ENCODE data around the gene PROCR.
"Not testable (repeated sequence)": the region's sequence is repeated elsewhere in the genome, so short reads cannot be mapped to it uniquely, and the experiment has no call there.

The PROCR gene

DNA sequence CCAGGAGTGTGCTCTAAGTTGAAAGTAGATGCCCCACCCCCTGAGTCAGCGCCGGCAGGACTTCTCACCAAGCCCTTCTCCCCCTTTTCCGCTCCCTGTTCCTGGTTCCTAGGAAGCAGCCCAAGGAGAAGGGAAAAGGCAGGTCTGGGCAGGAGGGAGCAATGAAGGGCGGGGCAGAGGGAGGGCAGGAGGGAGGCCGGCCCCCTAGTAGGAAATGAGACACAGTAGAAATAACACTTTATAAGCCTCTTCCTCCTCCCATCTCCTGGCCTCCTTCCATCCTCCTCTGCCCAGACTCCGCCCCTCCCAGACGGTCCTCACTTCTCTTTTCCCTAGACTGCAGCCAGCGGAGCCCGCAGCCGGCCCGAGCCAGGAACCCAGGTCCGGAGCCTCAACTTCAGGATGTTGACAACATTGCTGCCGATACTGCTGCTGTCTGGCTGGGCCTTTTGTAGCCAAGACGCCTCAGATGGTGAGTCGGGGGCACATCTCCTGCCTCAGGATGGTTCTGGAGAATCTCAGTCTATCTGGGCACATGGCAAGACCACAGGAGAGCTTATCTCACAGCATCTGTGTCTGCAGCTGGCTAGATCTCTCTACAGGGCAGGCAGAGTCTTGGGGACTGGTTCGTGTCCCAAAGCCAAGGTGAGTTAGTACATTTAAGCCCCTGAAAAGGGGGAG is at the start of gene PROCR:
Gene PROCR, plus strand, starts transcription at position 320 of the 681 bp plus-strand sequence. Its CDS starts 83 bp downstream, at position 403.
- DNase-seq (ENCODE audit: low spot score): peak; percentile 89

GRCh38 chr20:35122756-35123405 is 49.0 kb upstream of the PROCR start:
- DNase-seq (ENCODE audit: low spot score): peak; percentile 69

GRCh38 chr20:35125753-35126152 is 46.1 kb upstream of the PROCR start:
- DNase-seq (ENCODE audit: low spot score): no peak

DNA sequence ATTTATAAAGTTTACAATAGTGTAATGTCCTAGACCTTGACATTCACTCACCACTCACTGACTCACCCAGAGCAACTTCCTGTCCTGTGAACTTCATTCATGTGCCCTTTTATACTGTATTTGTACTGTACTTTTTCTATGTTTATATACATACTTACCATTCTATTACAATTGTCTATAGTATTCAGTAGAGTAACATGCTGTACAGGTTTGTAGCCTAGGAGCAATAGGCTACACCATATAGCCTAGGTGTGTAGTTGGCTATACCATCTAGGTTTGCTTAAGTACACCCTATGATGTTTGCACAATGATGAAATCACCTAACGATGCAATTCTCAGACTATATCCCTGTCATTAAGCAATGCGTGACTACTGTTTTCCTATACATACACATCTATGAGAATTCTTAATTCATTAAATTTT is 42.2 kb upstream of the PROCR start:
- peak; percentile 60 for DNase-seq (ENCODE audit: low spot score)

DNA sequence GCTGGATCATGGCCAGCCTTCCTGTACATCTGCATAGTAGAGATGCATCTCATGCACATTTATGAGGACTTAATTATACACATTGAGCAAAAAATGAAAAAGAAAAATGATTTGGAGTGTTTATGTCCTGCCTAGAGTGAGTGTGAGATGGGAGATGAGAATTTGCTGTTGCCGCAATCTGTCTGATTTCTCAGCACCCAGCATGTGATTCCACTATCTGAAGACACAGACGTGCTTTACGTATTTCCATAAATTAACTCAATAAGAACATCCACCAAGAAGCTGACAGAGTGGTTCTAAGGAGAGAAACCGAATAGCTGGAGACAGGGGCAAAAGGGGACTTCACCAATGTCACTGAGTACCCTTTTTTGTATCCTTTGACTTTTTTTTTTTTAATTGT is 39.9 kb upstream of the PROCR start:
- DNase-seq (ENCODE audit: low spot score): no peak

- no peak for DNase-seq (ENCODE audit: low spot score)
Measured at GRCh38 chr20:35133031-35133430, 38.8 kb upstream of the PROCR start.

GRCh38 chr20:35133735-35134134 is 38.1 kb upstream of the PROCR start:
- no peak for DNase-seq (ENCODE audit: low spot score)

DNA sequence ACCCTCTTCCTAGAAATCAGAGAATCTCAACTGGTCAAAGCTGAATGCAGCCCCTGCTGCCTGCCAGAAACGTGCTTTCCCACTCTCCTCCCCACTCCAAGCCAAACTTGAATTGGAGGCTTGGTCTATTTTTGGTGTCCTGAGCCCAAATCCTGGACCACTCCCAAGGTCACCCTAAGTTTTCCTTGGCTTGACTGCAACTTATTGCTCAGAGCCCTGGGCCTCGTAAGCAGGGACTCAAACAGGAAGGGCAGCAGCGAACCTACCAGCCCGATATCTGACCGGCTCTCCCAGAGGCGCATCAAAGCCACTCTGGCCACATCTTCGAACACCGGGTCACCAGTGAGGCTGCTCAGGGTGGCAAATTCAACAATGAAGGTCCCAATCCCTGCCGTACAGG is 37.4 kb upstream of the PROCR start:
- no peak for DNase-seq (ENCODE audit: low spot score)

DNA sequence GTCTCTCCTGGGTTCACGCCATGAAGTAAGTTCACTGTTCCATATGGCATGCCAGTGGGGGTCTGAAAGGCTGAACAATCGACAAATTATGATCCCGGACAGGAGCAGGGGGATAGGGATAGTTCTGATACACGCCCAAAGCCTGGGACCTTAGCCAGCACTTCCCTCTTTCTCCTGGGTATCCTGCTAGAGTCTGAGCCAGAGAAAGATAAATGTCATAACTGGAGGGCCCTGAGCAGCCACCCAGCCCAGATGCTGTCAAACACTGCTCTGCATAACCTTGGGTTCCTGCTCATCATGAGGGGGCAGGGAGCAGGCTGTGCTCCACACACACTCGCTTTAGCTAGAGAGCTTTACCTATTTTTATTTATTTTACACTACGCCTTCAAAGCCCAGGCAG is 37.0 kb upstream of the PROCR start:
- DNase-seq (ENCODE audit: low spot score): no peak

GRCh38 chr20:35135867-35136586 is 35.8 kb upstream of the PROCR start:
- DNase-seq (ENCODE audit: low spot score): peak; percentile 93

DNA sequence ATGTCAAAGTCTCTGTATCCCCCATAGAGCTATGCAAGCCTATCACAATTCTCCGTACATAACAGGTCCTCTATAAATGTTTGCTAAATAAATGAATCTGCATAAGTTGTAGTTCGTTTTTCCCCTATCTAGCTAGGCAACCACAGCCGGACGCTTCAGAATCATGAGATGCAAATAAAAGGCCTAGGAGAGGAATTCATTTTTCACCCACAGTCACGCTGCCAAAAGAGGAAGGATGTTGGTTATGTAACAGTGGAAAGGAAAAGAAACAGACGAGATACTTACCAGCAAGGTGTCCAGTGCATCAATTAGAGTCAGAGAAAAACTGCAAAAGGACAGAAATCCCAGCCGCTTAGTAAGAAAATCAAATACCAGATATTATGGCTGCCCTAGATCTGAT is 27.2 kb upstream of the PROCR start:
- no peak for DNase-seq (ENCODE audit: low spot score)

DNA sequence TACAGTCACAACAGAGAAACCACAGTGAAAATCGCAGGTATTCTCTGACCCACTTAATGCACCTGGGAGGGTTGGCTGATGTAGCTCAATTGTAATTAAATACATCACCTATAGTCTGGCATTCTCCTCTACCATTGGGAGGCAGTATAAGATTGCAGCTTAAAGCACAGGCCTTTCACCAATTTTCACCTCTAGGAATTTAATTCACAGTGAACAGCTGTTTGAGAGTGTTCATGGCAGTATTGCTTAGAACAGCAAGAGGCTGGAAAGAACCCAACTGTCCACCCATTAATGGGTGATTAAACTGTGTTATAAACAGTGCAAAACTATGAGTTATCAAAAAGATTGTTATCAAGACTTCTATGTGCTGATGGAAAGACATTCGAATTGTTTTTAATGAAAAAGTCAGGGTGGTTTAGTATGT is 26.7 kb upstream of the PROCR start:
- peak; percentile 51 for DNase-seq (ENCODE audit: low spot score)

DNA sequence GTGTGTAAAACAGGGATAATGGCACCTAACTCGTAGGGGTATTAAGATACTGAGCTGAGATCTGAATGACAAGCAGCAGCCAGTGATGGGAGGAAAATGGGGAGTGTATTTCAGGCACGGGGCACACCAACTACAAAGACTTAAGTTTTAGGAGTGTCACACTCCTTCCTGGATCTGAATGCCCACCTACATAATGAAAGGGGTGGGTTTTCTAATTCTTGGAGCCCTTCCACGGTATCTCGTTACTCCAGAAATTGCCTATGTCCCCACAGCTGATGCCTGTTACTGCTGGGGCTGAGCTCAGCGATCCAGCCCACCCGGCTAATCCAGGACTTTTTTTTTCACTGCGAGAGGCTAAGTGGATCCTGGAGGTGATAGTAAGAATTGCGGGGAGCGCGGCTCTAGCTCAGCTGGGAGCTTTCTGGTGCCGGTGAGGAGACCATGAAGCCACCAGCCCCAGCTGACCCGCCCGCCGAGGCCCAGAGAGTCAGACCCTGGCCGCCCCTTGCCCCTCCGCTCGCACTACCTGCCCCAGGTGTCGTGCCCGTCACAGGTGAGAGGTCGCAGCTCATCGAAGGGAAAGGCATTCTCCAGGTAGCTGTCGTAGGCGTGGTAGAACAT is 25.5 kb upstream of the PROCR start:
- peak; percentile 20 for DNase-seq (ENCODE audit: low spot score)

- DNase-seq (ENCODE audit: low spot score): peak; percentile 95
Measured at GRCh38 chr20:35146920-35147574, 24.8 kb upstream of the PROCR start, which contains the start of gene EDEM2. Gene EDEM2, minus strand, starts transcription at chr20:35147336. Its CDS starts 78 bp downstream, at chr20:35147258.

DNA sequence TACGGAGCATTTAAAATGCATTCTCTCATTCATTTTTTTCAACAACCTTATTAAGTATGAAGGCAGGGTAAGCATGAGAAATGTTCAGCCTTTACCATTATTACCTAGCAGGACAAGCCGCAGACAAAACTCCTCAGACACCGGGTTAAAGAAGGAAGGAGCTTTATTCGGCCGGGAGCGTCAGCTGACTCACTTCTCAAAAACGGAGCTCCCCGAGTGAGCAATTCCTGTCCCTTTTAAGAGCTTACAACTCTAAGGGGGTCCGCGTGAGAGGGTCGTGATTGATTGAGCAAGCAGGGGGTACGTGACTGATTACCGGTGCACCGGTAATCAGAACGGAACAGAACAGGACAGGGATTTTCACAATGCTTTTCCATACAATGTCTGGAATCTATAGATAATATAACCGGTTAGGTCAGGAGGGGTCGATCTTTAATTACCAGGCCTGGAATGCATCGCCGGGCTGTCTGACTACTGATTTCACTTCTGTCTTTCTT is 24.2 kb upstream of the PROCR start:
- peak; percentile 28 for DNase-seq (ENCODE audit: low spot score)

DNA sequence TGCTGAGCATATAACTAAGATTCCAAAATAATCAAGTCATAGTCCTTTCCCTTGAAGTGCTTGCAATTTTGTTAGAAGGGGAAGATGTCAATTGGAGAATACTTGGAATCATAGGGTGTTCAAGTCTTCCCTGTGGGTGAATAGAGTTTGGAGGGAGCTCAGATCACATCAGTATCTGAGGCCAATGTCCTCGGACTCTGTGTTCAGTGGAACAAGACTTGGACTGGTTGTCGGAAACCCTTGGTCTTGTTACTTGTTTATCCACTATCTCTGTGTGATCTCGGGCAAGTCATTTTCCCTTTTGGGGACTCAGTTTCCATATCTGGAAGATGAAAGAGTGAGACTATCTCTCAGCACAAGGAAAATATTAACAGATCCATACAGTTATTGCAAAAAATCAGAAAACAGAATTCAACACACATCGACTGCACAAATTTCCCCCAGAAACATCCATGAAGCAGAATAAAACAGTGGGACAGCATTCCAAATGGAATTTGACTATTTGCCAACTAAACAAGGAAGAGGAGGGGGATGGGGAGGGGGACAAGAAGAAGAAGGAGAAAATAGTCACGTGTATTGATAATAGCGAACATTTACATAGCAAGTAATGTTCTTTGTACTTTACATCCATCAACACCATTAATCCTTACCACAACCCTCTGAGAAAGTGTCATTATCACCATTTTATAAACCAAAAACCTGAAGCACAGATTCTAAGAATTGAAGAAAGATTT is 20.9 kb upstream of the PROCR start:
- DNase-seq (ENCODE audit: low spot score): no peak

- no peak for DNase-seq (ENCODE audit: low spot score)
Measured at GRCh38 chr20:35151736-35152135, 20.1 kb upstream of the PROCR start.

- DNase-seq (ENCODE audit: low spot score): no peak
Measured at GRCh38 chr20:35155936-35156335, 15.9 kb upstream of the PROCR start.

DNA sequence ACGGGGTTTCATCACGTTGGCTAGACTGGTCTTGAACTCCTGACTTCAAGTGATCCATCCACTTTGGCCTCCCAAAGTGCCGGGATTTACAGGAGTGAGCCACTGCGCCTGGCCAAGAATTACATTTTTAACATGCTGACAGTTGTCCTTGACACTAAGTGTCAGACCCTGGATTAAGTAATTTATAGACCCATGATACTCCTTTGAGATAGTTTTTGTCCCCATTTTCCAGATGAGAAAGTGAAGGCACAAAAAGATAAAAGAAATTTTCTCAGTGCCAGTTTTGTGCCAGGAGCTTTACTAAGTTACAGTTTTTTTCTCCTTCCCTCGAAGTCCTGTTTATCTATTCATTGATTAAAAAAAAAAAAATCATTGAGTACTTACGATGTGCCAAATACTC is 14.9 kb upstream of the PROCR start:
- DNase-seq (ENCODE audit: low spot score): no peak

DNA sequence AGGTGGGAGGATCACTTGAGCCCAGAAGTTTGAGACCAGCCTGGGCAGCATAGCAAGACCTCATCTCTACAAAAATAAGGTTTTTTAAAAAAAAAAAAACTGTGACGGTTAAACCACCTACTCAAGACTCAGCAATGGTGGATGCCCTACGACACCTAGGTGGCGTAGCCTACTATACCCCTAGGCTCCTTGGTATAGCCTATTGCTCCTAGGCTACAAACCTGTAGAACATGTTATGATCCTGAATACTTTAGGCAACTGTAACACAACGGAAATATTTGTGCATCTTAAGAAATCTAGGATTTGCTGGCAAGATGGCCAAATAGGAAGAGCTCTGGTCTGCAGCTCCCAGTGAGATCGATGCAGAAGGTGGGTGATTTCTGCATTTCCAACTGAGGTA is 11.5 kb upstream of the PROCR start:
- not testable (repeated sequence) for DNase-seq (ENCODE audit: low spot score)

DNA sequence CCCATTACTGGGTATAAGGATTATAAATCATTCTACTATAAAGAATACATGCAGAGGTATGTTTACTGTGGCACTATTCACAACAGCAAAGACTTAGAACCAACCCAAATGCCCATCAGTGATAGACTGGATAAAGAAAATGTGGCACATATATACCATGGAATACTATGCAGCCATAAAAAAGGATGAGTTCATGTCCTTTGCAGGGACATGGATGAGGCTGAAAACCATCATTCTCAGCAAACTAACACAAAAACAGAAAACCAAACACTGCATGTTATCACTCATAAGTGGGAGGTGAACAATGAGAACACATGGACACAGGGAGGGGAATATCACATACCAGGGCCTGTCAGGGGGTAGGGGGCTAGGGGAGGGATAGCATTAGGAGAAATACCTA is 7.3 kb upstream of the PROCR start:
- not testable (repeated sequence) for DNase-seq (ENCODE audit: low spot score)
